CD4-positive, alpha-beta T cell (primary cell): Measurements from ENCODE around the gene TBL1X. TPM values are rescaled to one million over a fixed set of nuclear protein-coding genes. Genes with fewer than 3 reads are reported as not detected.

Experiments used
- ATAC-seq: fragments of 200-7000 bp; cut with Tn5 transposase; one replicate; pipeline ENCODE4 v1.10.0; 2022; ENCODE audit warnings: mild to moderate bottlenecking; ENCODE audit not compliant: poor library complexity
- CTCF ChIA-PET: fragments of 350-600 bp; sonication (Branson Sonifier 250); formaldehyde crosslinking; loops from one replicate; lab custom pipeline; 2021; ENCODE audit warnings: antibody characterized with exemption, inconsistent platforms; lab: Charles Lee
- POLR2A ChIA-PET: fragments of 350-600 bp; sonication (Branson Sonifier 250); formaldehyde crosslinking; loops from one replicate; lab custom pipeline; 2021; ENCODE audit warnings: antibody characterized with exemption, inconsistent platforms; lab: Charles Lee
- DNase-seq, 14 experiments: peaks; one replicate each; pipeline ENCODE4 v3.0.0-alpha.2; 2013 to 2020; ENCODE audit warnings: mixed read lengths in 2 of 14
- H3K27ac ChIP-seq, 2 donors: one replicate each; pipeline versions ENCODE4 v1.5.1 to v1.7.0; 2013; ENCODE audit warnings: low read length in 2 of 2, low read depth in 1 of 2, mild to moderate bottlenecking in 1 of 2
- H3K27me3 ChIP-seq, 2 experiments: 1 replicate in 1 of 2; 2 replicates in 1 of 2; pipeline versions ENCODE4 v1.6.1 to v1.7.0; 2013; ENCODE audit warnings: low read length in 2 of 2, control low read depth in 1 of 2, mild to moderate bottlenecking in 1 of 2, moderate library complexity in 1 of 2; ENCODE audit not compliant: insufficient read depth in 2 of 2, control insufficient read depth in 1 of 2
- H3K36me3 ChIP-seq: one replicate; pipeline ENCODE4 v1.6.1; 2013; ENCODE audit warnings: low read length, control low read depth; ENCODE audit not compliant: insufficient read depth
- H3K4me1 ChIP-seq: one replicate; pipeline ENCODE4 v1.6.1; 2013; ENCODE audit warnings: low read length, control low read depth; ENCODE audit not compliant: insufficient read depth
- H3K4me3 ChIP-seq: one replicate; pipeline ENCODE4 v1.5.1; 2013; ENCODE audit warnings: mild to moderate bottlenecking, low read length, moderate library complexity
- H3K9me3 ChIP-seq, 2 experiments: 1 replicate in 1 of 2; 2 replicates in 1 of 2; pipeline versions ENCODE4 v1.6.1 to v1.7.0; 2013; ENCODE audit warnings: low read length in 2 of 2, mild to moderate bottlenecking in 2 of 2, control low read depth in 1 of 2, moderate library complexity in 1 of 2; ENCODE audit not compliant: control insufficient read depth in 1 of 2, insufficient read depth in 1 of 2
- H3K27ac Mint-ChIP-seq: one replicate; pipeline ENCODE4 v1.8.0; 2020; ENCODE audit warnings: mixed read lengths
- H3K27me3 Mint-ChIP-seq: one replicate; pipeline ENCODE4 v1.8.0; 2021; ENCODE audit warnings: mixed read lengths
- H3K36me3 Mint-ChIP-seq: one replicate; pipeline ENCODE4 v1.8.0; 2021; ENCODE audit warnings: low read depth, mixed read lengths
- H3K4me1 Mint-ChIP-seq: one replicate; pipeline ENCODE4 v1.8.0; 2021; ENCODE audit warnings: low read depth, mixed read lengths
- H3K4me3 Mint-ChIP-seq: one replicate; pipeline ENCODE4 v1.8.0; 2020; ENCODE audit warnings: mild to moderate bottlenecking, mixed read lengths
- H3K9me3 Mint-ChIP-seq: one replicate; pipeline ENCODE4 v1.8.0; 2020; ENCODE audit warnings: mixed read lengths
- CTCF ChIP-seq: fragments of 200-600 bp; IDR thresholded peaks from one replicate; pipeline ENCODE4 v1.8.0; 2022; ENCODE audit warnings: antibody characterized with exemption, mild to moderate bottlenecking
- intact Hi-C, 2 experiments: fragments of 100-400 bp; cut with DNase I in 1 of 2; cut with micrococcal nuclease in 1 of 2; formaldehyde crosslinking; loops; one replicate each; pipeline versions ENCODE4 v1.15.1 to v1.9.0; 2023 to 2025; cut with DNase I, micrococcal nuclease
- total RNA-seq, 174 experiments: library from RNA in 2 of 174; stranded (reverse) in 2 of 174; gene quantifications; one replicate each; pipeline ENCODE4 v1.2.3 and lab custom pipeline; 2021 to 2026

The TBL1X gene
- total RNA-seq, 2 experiments from 2014 or later: 17.4 to 19.2 TPM

DNA sequence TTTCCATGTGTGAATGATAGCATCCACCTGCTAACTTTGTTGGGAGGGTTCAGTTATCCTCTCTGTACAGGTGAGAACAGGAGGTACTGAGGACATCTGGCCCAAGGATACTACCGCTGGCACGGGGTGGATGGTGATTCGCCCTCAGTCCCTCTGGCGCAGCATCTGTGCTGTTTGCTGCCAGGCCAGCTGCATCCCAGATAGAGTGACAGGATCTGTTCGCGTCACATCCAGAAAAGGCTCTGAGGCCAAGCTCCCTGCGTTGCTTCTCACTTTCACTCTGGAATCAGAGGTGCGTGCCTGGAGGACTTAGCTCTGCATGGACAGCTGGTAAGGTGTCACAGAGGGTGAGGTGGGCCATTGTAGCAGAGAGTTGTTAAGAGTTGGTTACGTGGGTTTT, 95.4 kb downstream of the TBL1X start:
- no peak for TF ChIP-seq CTCF
- H3K4me1 Mint-ChIP-seq: peaks cover 48% of the 10 kb centered on the region
- CTCF ChIA-PET: no interaction called here

GRCh38 chrX:9561199-9561598, 96.3 kb downstream of the TBL1X start:
- Histone ChIP-seq H3K4me3 (no peak overlapping the region), H3K36me3 (no peaks in the 10 kb centered on the region), H3K27ac (no peak overlapping the region), H3K9me3 (no peaks in the 10 kb centered on the region), H3K27me3 (no peaks in the 10 kb centered on the region), H3K4me1 (peaks cover 9% of the 10 kb centered on the region)
- Mint-ChIP-seq H3K36me3 (peaks cover 18% of the 10 kb centered on the region), H3K4me1 (peaks cover 48% of the 10 kb centered on the region), H3K27ac (no peak overlapping the region), H3K4me3 (no peak overlapping the region), H3K27me3 (no peaks in the 10 kb centered on the region), H3K9me3 (no peaks in the 10 kb centered on the region)
- CTCF ChIA-PET: no interaction called here
- DNase-seq: no peak
- intact Hi-C loops: no loop called here
- POLR2A ChIA-PET: no interaction called here
- ATAC-seq: no peak
- TF ChIP-seq CTCF: no peak

More for the DNA sequence above, 95.4 kb downstream of the TBL1X start:
- Histone ChIP-seq H3K27ac (no peak overlapping the region), H3K4me3 (no peak overlapping the region), H3K9me3 (no peaks in the 10 kb centered on the region), H3K27me3 (no peaks in the 10 kb centered on the region), H3K4me1 (peaks cover under 1% of the 10 kb centered on the region), H3K36me3 (no peaks in the 10 kb centered on the region)
- ATAC-seq: no peak
- POLR2A ChIA-PET: no interaction called here
- Mint-ChIP-seq H3K36me3 (peaks cover 18% of the 10 kb centered on the region), H3K9me3 (no peaks in the 10 kb centered on the region), H3K4me3 (no peak overlapping the region), H3K27ac (no peak overlapping the region), H3K27me3 (no peaks in the 10 kb centered on the region)
- intact Hi-C loops: no loop called here
- DNase-seq: no peak

DNA sequence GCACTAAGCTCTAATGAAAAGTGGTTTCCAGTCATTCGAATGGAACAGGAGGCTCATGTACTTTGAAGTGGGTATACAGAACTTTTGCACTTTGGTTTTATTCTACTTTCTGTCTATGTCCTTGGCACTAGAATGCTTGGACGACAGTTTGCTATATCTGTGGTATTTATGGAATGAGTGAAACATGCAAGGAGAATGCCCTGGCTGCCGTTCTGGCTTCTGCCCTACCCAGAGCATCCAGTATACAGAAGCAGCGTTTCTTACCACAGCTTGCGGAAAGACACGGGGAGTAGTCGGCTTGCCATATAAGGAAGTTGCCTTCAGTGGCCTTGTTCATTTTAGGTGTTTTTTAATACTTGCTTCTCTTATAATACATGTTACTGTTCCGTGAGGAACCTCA, 98.0 kb downstream of the TBL1X start:
- no peak overlapping the region for H3K4me3 ChIP-seq
- ChIA-PET POLR2A (no interaction called here), CTCF (interaction anchor here (1.0 kb wide), 1 partner anchor 11 kb away, joined by 7 read pairs; no protein-coding TSS in a partner anchor)
- TF ChIP-seq CTCF: no peak
- Mint-ChIP-seq H3K36me3 (peaks cover 8% of the 10 kb centered on the region), H3K9me3 (no peaks in the 10 kb centered on the region), H3K27me3 (no peaks in the 10 kb centered on the region), H3K4me1 (peaks cover 38% of the 10 kb centered on the region), H3K4me3 (no peak overlapping the region), H3K27ac (no peak overlapping the region)
- H3K4me1 ChIP-seq: peaks cover 23% of the 10 kb centered on the region
- H3K9me3 ChIP-seq: no peaks in the 10 kb centered on the region
- no peak overlapping the region for H3K27ac ChIP-seq
- intact Hi-C loops: no loop called here
- no peaks in the 10 kb centered on the region for H3K27me3 ChIP-seq
- no peak for ATAC-seq
- no peak for DNase-seq
- no peaks in the 10 kb centered on the region for H3K36me3 ChIP-seq
